SK-N-SH treated with all-trans-retinoic acid at 6 μM for 48 hours (cell line): ENCODE results near the gene TXN.

ENCODE experiments used
- ATAC-seq: fragments of 200-7000 bp; cut with Tn5 transposase; 3 replicates; pipeline ENCODE4 v1.9.1; 2020; ENCODE audit warnings: mild to moderate bottlenecking, moderate library complexity
- ARNTL ChIP-seq: fragments of 450-650 bp; formaldehyde crosslinking; IDR thresholded peaks from 2 replicates; pipeline ENCODE4 v1.5.0; 2020; ENCODE audit warnings: low read depth, mild to moderate bottlenecking, moderate library complexity, borderline replicate concordance
- BACH2 ChIP-seq: fragments of 250-450 bp; sonication (Bioruptor Pico); IDR thresholded peaks from 2 replicates; pipeline ENCODE4 v1.9.0; 2021; ENCODE audit warnings: mild to moderate bottlenecking, borderline replicate concordance
- CSDC2 ChIP-seq: fragments of 250-450 bp; sonication (Bioruptor Pico); IDR thresholded peaks from 2 replicates; pipeline ENCODE4 v1.5.0; 2020; ENCODE audit warnings: mild to moderate bottlenecking, moderate library complexity
- ESRRG ChIP-seq: fragments of 250-450 bp; sonication (Bioruptor Pico); IDR thresholded peaks from 2 replicates; pipeline ENCODE4 v1.6.1; 2021; ENCODE audit warnings: mild to moderate bottlenecking
- GLIS3 ChIP-seq: fragments of 250-450 bp; sonication (Bioruptor Pico); IDR thresholded peaks from 2 replicates; pipeline ENCODE4 v1.5.0; 2020; ENCODE audit warnings: mild to moderate bottlenecking, moderate library complexity
- ISL1 ChIP-seq: fragments of 250-450 bp; sonication (Bioruptor Pico); IDR thresholded peaks from 2 replicates; pipeline ENCODE4 v2.1.2; 2022; ENCODE audit warnings: mild to moderate bottlenecking, moderate library complexity
- OSR1 ChIP-seq: fragments of 250-450 bp; sonication (Bioruptor Pico); IDR thresholded peaks from 2 replicates; pipeline ENCODE4 v1.8.0; 2022; ENCODE audit warnings: moderate library complexity, mild to moderate bottlenecking, inconsistent platforms
- PPARA ChIP-seq: fragments of 250-450 bp; sonication (Bioruptor Pico); IDR thresholded peaks from 2 replicates; pipeline ENCODE4 v1.5.0; 2020; ENCODE audit warnings: mild to moderate bottlenecking, borderline replicate concordance
- TCF4 ChIP-seq: fragments of 250-450 bp; sonication (Bioruptor Pico); IDR thresholded peaks from 2 replicates; pipeline ENCODE4 v1.8.0; 2021; ENCODE audit warnings: mild to moderate bottlenecking, moderate library complexity, borderline replicate concordance
- ZC3H10 ChIP-seq: fragments of 250-450 bp; sonication (Bioruptor Pico); IDR thresholded peaks from 2 replicates; pipeline ENCODE4 v1.5.1; 2021; ENCODE audit warnings: mild to moderate bottlenecking, moderate library complexity
- ZFP3 ChIP-seq: fragments of 250-450 bp; sonication (Bioruptor Pico); IDR thresholded peaks from 2 replicates; pipeline ENCODE4 v1.5.0; 2020; ENCODE audit warnings: mild to moderate bottlenecking, moderate library complexity
- ZFP30 ChIP-seq: fragments of 450-650 bp; formaldehyde crosslinking; IDR thresholded peaks from 2 replicates; pipeline ENCODE4 v1.5.0; 2022; ENCODE audit warnings: mild to moderate bottlenecking, moderate library complexity
- ZNF565 ChIP-seq: fragments of 450-650 bp; formaldehyde crosslinking; conservative IDR thresholded peaks from 2 replicates; pipeline ENCODE4 v1.5.0; 2020; ENCODE audit warnings: low read depth, mild to moderate bottlenecking, moderate library complexity
- ZNF70 ChIP-seq: fragments of 450-650 bp; formaldehyde crosslinking; IDR thresholded peaks from 2 replicates; pipeline ENCODE4 v1.5.0; 2020; ENCODE audit warnings: mild to moderate bottlenecking, moderate library complexity
- ZNF8 ChIP-seq: fragments of 450-650 bp; formaldehyde crosslinking; IDR thresholded peaks from 2 replicates; pipeline ENCODE4 v1.5.0; 2020; ENCODE audit warnings: mild to moderate bottlenecking, moderate library complexity
- TF ChIP-seq, protein P1 (sequence below): fragments of 250-450 bp; sonication (Bioruptor Pico); IDR thresholded peaks from 2 replicates; pipeline ENCODE4 v1.8.0; 2021; ENCODE audit warnings: low read depth, mild to moderate bottlenecking, moderate library complexity, borderline replicate concordance
- TF ChIP-seq, protein P2 (sequence below): fragments of 250-450 bp; sonication (Bioruptor Pico); IDR thresholded peaks from 2 replicates; pipeline ENCODE4 v1.5.1; 2021; ENCODE audit warnings: mild to moderate bottlenecking, moderate library complexity
- TF ChIP-seq, protein P3 (sequence below): fragments of 250-450 bp; sonication (Bioruptor Pico); IDR thresholded peaks from 2 replicates; pipeline ENCODE4 v1.5.1; 2020; ENCODE audit warnings: low read depth, mild to moderate bottlenecking, moderate library complexity
- TF ChIP-seq, protein P4 (sequence below): fragments of 250-450 bp; sonication (Bioruptor Pico); IDR thresholded peaks from 2 replicates; pipeline ENCODE4 v1.8.0; 2020; ENCODE audit warnings: mild to moderate bottlenecking, moderate library complexity, borderline replicate concordance
- TF ChIP-seq, protein P5 (sequence below): fragments of 250-450 bp; sonication (Bioruptor Pico); IDR thresholded peaks from 2 replicates; pipeline ENCODE4 v1.5.0; 2020; ENCODE audit warnings: mild to moderate bottlenecking, moderate library complexity

Gene TXN

DNA sequence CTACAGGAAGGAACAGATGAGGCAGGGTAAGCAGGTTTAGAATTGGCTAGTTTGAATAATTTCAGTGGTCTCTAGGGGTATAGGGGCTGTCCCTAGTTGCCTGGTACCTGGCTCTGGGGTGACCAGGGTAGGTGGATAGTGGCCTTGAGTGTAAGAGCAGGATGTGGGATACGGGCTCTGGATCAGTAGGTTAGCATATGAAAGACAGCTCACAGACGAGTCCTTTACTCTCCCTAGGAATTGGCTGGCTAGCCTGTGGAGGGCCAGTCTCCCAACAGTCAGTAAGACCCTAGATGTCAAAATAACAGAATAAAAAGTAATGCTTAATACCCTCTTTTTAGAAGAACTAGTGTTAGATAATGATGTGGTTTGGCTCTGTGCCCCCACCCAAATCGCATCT is 31.7 kb downstream of the TXN start (continued):
- TF ChIP-seq, protein P1, sequence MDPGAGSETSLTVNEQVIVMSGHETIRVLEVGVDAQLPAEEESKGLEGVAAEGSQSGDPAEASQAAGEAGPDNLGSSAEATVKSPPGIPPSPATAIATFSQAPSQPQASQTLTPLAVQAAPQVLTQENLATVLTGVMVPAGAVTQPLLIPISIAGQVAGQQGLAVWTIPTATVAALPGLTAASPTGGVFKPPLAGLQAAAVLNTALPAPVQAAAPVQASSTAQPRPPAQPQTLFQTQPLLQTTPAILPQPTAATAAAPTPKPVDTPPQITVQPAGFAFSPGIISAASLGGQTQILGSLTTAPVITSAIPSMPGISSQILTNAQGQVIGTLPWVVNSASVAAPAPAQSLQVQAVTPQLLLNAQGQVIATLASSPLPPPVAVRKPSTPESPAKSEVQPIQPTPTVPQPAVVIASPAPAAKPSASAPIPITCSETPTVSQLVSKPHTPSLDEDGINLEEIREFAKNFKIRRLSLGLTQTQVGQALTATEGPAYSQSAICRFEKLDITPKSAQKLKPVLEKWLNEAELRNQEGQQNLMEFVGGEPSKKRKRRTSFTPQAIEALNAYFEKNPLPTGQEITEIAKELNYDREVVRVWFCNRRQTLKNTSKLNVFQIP (CRISPR knock-in tag), result no peak
- no peak for TF ChIP-seq ZFP30 (CRISPR knock-in tag)
- no peak for TF ChIP-seq ZNF8
- TF ChIP-seq, protein P2, sequence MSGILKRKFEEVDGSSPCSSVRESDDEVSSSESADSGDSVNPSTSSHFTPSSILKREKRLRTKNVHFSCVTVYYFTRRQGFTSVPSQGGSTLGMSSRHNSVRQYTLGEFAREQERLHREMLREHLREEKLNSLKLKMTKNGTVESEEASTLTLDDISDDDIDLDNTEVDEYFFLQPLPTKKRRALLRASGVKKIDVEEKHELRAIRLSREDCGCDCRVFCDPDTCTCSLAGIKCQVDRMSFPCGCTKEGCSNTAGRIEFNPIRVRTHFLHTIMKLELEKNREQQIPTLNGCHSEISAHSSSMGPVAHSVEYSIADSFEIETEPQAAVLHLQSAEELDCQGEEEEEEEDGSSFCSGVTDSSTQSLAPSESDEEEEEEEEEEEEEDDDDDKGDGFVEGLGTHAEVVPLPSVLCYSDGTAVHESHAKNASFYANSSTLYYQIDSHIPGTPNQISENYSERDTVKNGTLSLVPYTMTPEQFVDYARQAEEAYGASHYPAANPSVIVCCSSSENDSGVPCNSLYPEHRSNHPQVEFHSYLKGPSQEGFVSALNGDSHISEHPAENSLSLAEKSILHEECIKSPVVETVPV, result no peak
- TF ChIP-seq, protein P3, sequence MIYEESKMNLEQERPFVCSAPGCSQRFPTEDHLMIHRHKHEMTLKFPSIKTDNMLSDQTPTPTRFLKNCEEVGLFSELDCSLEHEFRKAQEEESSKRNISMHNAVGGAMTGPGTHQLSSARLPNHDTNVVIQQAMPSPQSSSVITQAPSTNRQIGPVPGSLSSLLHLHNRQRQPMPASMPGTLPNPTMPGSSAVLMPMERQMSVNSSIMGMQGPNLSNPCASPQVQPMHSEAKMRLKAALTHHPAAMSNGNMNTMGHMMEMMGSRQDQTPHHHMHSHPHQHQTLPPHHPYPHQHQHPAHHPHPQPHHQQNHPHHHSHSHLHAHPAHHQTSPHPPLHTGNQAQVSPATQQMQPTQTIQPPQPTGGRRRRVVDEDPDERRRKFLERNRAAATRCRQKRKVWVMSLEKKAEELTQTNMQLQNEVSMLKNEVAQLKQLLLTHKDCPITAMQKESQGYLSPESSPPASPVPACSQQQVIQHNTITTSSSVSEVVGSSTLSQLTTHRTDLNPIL, result no peak
- TF ChIP-seq TCF4 (CRISPR knock-in tag), result no peak

DNA sequence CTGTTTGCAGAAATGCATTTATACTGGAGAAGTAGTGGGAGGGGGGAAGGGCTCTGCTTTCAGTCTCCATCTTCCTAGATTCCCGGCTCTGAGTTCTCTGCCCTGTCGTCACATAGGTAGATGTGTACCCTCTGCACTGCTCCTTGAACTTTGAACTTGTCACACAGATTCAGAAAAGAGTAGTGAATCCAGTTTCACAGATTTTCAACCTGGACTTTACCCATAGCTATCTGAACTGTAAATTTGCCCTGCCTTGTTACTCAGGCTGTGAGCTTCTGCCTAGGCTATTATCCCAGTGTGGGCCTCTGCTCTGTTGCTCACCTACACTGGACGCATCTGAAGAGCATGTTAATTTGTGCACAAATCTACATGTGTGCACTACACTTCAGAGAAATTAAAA is 35.5 kb downstream of the TXN start:
- TF ChIP-seq ZNF70 (no peak), GLIS3 (CRISPR knock-in tag) (no peak), CSDC2 (CRISPR knock-in tag) (no peak), ZNF565 (no peak), ARNTL (no peak), ZC3H10 (CRISPR knock-in tag) (no peak), ZFP30 (CRISPR knock-in tag) (no peak), TCF4 (CRISPR knock-in tag) (no peak)
- TF ChIP-seq, protein P4, sequence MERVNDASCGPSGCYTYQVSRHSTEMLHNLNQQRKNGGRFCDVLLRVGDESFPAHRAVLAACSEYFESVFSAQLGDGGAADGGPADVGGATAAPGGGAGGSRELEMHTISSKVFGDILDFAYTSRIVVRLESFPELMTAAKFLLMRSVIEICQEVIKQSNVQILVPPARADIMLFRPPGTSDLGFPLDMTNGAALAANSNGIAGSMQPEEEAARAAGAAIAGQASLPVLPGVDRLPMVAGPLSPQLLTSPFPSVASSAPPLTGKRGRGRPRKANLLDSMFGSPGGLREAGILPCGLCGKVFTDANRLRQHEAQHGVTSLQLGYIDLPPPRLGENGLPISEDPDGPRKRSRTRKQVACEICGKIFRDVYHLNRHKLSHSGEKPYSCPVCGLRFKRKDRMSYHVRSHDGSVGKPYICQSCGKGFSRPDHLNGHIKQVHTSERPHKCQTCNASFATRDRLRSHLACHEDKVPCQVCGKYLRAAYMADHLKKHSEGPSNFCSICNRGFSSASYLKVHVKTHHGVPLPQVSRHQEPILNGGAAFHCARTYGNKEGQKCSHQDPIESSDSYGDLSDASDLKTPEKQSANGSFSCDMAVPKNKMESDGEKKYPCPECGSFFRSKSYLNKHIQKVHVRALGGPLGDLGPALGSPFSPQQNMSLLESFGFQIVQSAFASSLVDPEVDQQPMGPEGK (CRISPR knock-in tag), result no peak
- no peak for ATAC-seq

DNA sequence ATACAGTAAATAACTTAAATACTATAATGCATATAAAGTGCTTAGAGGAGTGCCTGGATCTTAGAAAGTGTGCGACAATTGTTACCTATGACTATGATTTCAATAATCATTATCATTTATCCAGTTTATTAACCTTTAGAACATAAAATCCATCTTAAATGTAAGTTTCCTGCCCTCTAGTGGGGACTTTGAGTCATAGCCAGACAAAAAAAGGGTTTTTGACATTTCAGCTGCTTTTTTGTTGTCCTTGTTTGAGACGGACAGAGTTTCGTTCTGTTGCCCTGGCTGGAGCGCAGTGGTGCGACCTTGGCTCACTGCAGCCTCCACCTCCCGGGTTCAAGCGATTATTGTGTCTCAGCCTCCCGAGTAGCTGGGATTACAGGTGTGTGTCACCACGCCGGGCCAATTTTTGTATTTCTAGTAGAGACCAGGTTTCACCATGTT is 38.6 kb downstream of the TXN start:
- TF ChIP-seq PPARA (CRISPR knock-in tag) (no peak), CSDC2 (CRISPR knock-in tag) (no peak), ZNF565 (no peak), ZFP3 (CRISPR knock-in tag) (no peak), OSR1 (CRISPR knock-in tag) (no peak), ZC3H10 (CRISPR knock-in tag) (no peak), ESRRG (CRISPR knock-in tag) (no peak), ISL1 (CRISPR knock-in tag) (no peak), ZNF8 (no peak), TCF4 (CRISPR knock-in tag) (no peak), ZNF70 (no peak), ARNTL (no peak), BACH2 (CRISPR knock-in tag) (no peak)
- TF ChIP-seq, protein P2, result no peak
- TF ChIP-seq, protein P5, sequence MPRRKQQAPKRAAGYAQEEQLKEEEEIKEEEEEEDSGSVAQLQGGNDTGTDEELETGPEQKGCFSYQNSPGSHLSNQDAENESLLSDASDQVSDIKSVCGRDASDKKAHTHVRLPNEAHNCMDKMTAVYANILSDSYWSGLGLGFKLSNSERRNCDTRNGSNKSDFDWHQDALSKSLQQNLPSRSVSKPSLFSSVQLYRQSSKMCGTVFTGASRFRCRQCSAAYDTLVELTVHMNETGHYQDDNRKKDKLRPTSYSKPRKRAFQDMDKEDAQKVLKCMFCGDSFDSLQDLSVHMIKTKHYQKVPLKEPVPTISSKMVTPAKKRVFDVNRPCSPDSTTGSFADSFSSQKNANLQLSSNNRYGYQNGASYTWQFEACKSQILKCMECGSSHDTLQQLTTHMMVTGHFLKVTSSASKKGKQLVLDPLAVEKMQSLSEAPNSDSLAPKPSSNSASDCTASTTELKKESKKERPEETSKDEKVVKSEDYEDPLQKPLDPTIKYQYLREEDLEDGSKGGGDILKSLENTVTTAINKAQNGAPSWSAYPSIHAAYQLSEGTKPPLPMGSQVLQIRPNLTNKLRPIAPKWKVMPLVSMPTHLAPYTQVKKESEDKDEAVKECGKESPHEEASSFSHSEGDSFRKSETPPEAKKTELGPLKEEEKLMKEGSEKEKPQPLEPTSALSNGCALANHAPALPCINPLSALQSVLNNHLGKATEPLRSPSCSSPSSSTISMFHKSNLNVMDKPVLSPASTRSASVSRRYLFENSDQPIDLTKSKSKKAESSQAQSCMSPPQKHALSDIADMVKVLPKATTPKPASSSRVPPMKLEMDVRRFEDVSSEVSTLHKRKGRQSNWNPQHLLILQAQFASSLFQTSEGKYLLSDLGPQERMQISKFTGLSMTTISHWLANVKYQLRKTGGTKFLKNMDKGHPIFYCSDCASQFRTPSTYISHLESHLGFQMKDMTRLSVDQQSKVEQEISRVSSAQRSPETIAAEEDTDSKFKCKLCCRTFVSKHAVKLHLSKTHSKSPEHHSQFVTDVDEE, result no peak
- ATAC-seq, result peak; percentile 42; the same call in 1 of the 3 replicates
